Stimulated activated CD8-positive, alpha-beta memory T cell treated with anti-CD3 and anti-CD28 coated beads, Interleukin-4, amount 100 ng/mL, for 24 hours (primary cell): ENCODE measurements around the gene TOX3.

Experiments used
- DNase-seq: peaks from one replicate; pipeline ENCODE4 v3.0.0-alpha.2; 2020; ENCODE audit warnings: low read depth

Gene TOX3

GRCh38 chr16:52537516-52537915 lies 9.4 kb downstream of the TOX3 start:
- DNase-seq = no peak

- no peak for DNase-seq
Measured at GRCh38 chr16:52535076-52535475, 11.9 kb downstream of the TOX3 start.

GRCh38 chr16:52533296-52533695 lies 13.6 kb downstream of the TOX3 start:
- DNase-seq = no peak

GRCh38 chr16:52532384-52532783 lies 14.6 kb downstream of the TOX3 start:
- DNase-seq = no peak

GRCh38 chr16:52529226-52529625 lies 17.7 kb downstream of the TOX3 start:
- no peak for DNase-seq

GRCh38 chr16:52528393-52529065 lies 18.4 kb downstream of the TOX3 start:
- DNase-seq = no peak

GRCh38 chr16:52526830-52527229 lies 20.1 kb downstream of the TOX3 start:
- no peak for DNase-seq

GRCh38 chr16:52526116-52526828 lies 20.7 kb downstream of the TOX3 start:
- DNase-seq = no peak

GRCh38 chr16:52521570-52521969 lies 25.4 kb downstream of the TOX3 start:
- DNase-seq = no peak

- DNase-seq = no peak
Measured at GRCh38 chr16:52518884-52519283, 28.1 kb downstream of the TOX3 start.

- DNase-seq = no peak
Measured at GRCh38 chr16:52515068-52515671, 31.8 kb downstream of the TOX3 start.

- DNase-seq = no peak
Measured at GRCh38 chr16:52512297-52512987, 34.5 kb downstream of the TOX3 start.

GRCh38 chr16:52501746-52502145 lies 45.2 kb downstream of the TOX3 start:
- DNase-seq = no peak

GRCh38 chr16:52500963-52501362 lies 46.0 kb downstream of the TOX3 start:
- DNase-seq = no peak

GRCh38 chr16:52499060-52499440 lies 47.9 kb downstream of the TOX3 start:
- no peak for DNase-seq

GRCh38 chr16:52498328-52499059 lies 48.4 kb downstream of the TOX3 start:
- DNase-seq = no peak

GRCh38 chr16:52497067-52497816 lies 49.7 kb downstream of the TOX3 start:
- DNase-seq = no peak

GRCh38 chr16:52496051-52496876 lies 50.7 kb downstream of the TOX3 start:
- DNase-seq = no peak

- no peak for DNase-seq
Measured at GRCh38 chr16:52494621-52495020, 52.3 kb downstream of the TOX3 start.

GRCh38 chr16:52494145-52494544 lies 52.8 kb downstream of the TOX3 start:
- no peak for DNase-seq
